HEK293T (cell line): Measurements from ENCODE around the gene RIOX2.
"Not testable (repeated sequence)": the region's sequence is repeated elsewhere in the genome, so short reads cannot be mapped to it uniquely, and the experiment has no call there.

Source experiments
- CTCF ChIA-PET: fragments of 350-600 bp; formaldehyde crosslinking; extraction: SDS; loops from one replicate; lab custom pipeline; 2021; ENCODE audit warnings: antibody characterized with exemption, inconsistent platforms; lab: Yijun Ruan, JAX
- POLR2A ChIA-PET: fragments of 350-600 bp; formaldehyde crosslinking; extraction: SDS; loops from one replicate; lab custom pipeline; 2020; ENCODE audit warnings: antibody characterized with exemption, inconsistent platforms; lab: Yijun Ruan, JAX
- DNase-seq: peaks from one replicate; pipeline ENCODE4 v3.0.0; 2012; ENCODE audit warnings: mixed read lengths; ENCODE audit errors: extremely low spot score
- ARNT ChIP-seq: fragments of 450-650 bp; IDR thresholded peaks from 2 replicates; pipeline ENCODE4 v1.6.1; 2017; ENCODE audit warnings: mild to moderate bottlenecking
- BHLHE40 ChIP-seq: fragments of 450-650 bp; IDR thresholded peaks from 2 replicates; pipeline ENCODE4 v1.6.1; 2016; ENCODE audit warnings: mild to moderate bottlenecking, moderate library complexity, borderline replicate concordance
- CTBP1 ChIP-seq: fragments of 450-650 bp; IDR thresholded peaks from 2 replicates; pipeline ENCODE4 v1.6.1; 2016; ENCODE audit warnings: borderline replicate concordance
- ELF4 ChIP-seq: fragments of 450-650 bp; IDR thresholded peaks from 2 replicates; pipeline ENCODE4 v1.6.1; 2017; ENCODE audit warnings: antibody characterized with exemption
- FOXA1 ChIP-seq: fragments of 450-650 bp; IDR thresholded peaks from 2 replicates; pipeline ENCODE4 v1.6.1; 2016; ENCODE audit warnings: mild to moderate bottlenecking
- FOXK2 ChIP-seq: fragments of 450-650 bp; IDR thresholded peaks from 2 replicates; pipeline ENCODE4 v1.6.1; 2016; ENCODE audit warnings: mild to moderate bottlenecking
- FOXM1 ChIP-seq: fragments of 450-650 bp; IDR thresholded peaks from 2 replicates; pipeline ENCODE4 v1.6.1; 2017; ENCODE audit warnings: mild to moderate bottlenecking, borderline replicate concordance
- HDGF ChIP-seq: fragments of 450-650 bp; IDR thresholded peaks from 2 replicates; pipeline ENCODE4 v1.6.1; 2017; ENCODE audit warnings: antibody characterized with exemption, borderline replicate concordance
- L3MBTL2 ChIP-seq: fragments of 450-650 bp; conservative IDR thresholded peaks from 2 replicates; pipeline ENCODE4 v1.6.1; 2016; ENCODE audit warnings: mild to moderate bottlenecking
- LEF1 ChIP-seq: fragments of 450-650 bp; IDR thresholded peaks from 2 replicates; pipeline ENCODE4 v1.6.1; 2017; ENCODE audit warnings: mild to moderate bottlenecking, borderline replicate concordance
- NFRKB ChIP-seq: fragments of 450-650 bp; IDR thresholded peaks from 2 replicates; pipeline ENCODE4 v1.6.1; 2016; ENCODE audit warnings: mild to moderate bottlenecking, moderate library complexity
- PKNOX1 ChIP-seq: fragments of 450-650 bp; IDR thresholded peaks from 2 replicates; pipeline ENCODE4 v1.6.1; 2016
- SP1 ChIP-seq: fragments of 450-650 bp; IDR thresholded peaks from 2 replicates; pipeline ENCODE4 v1.6.1; 2017
- SUZ12 ChIP-seq: fragments of 450-650 bp; IDR thresholded peaks from 2 replicates; pipeline ENCODE4 v1.6.1; 2016; ENCODE audit warnings: mild to moderate bottlenecking
- TARDBP ChIP-seq: fragments of 450-650 bp; IDR thresholded peaks from 2 replicates; pipeline ENCODE4 v1.6.1; 2016
- ZNF384 ChIP-seq: fragments of 450-650 bp; IDR thresholded peaks from 2 replicates; pipeline ENCODE4 v1.6.1; 2016

RIOX2 gene

GRCh38 chr3:97971679-97972567, at the start of gene RIOX2:
Gene RIOX2 (minus strand): TSS chr3:97972431. CDS start chr3:97967593, 4,838 bp downstream.
- DNase-seq: peak; percentile 76
- CTCF ChIA-PET: interaction anchor here (0.9 kb wide), 1 partner anchor 178 kb away, joined by 3 read pairs; no protein-coding TSS in a partner anchor
- TF ChIP-seq FOXM1: peak; percentile 39; the same call in 1 of the 2 replicates
- peak; percentile 92 for TF ChIP-seq L3MBTL2
- no peak for TF ChIP-seq LEF1
- POLR2A ChIA-PET: interaction anchor here (1.0 to 1.3 kb wide), 2 partner anchors 17 to 50 kb away, joined by 3 read pairs; no protein-coding TSS in a partner anchor

GRCh38 chr3:98020412-98020811, 48.2 kb upstream of the RIOX2 start:
- ChIA-PET POLR2A (no interaction called here), CTCF (interaction anchor here (0.6 to 1.4 kb wide), 4 partner anchors 18 to 763 kb away, joined by 3 to 4 read pairs (median 4); no protein-coding TSS in a partner anchor)
- TF ChIP-seq L3MBTL2 (no peak), ARNT (no peak), SP1 (no peak), NFRKB (no peak), PKNOX1 (no peak), ELF4 (no peak)
- DNase-seq: no peak

- TF ChIP-seq FOXM1 (no peak), NFRKB (no peak)
- CTCF ChIA-PET: no interaction called here
- no peak for DNase-seq
- POLR2A ChIA-PET: no interaction called here
Measured at GRCh38 chr3:98018301-98018700, 46.1 kb upstream of the RIOX2 start.

- TF ChIP-seq CTBP1 (no peak), BHLHE40 (no peak), ARNT (no peak), FOXM1 (no peak), ZNF384 (no peak), TARDBP (no peak)
- no peak for DNase-seq
- ChIA-PET POLR2A (no interaction called here), CTCF (interaction anchor here (2.8 kb wide), 1 partner anchor 9 kb away, joined by 11 read pairs; no protein-coding TSS in a partner anchor)
Measured at GRCh38 chr3:98014268-98014585, 42.0 kb upstream of the RIOX2 start.

- TF ChIP-seq SP1: no peak
- TF ChIP-seq ARNT: no peak
- no peak for TF ChIP-seq LEF1
- no peak for TF ChIP-seq NFRKB
- no peak for TF ChIP-seq BHLHE40
- TF ChIP-seq SUZ12: no peak
- no peak for TF ChIP-seq CTBP1
- no peak for TF ChIP-seq L3MBTL2
- TF ChIP-seq PKNOX1: peak; percentile 57
- ChIA-PET CTCF (interaction anchor here (0.6 to 2.8 kb wide), 3 partner anchors 8 to 14 kb away, joined by 3 to 11 read pairs (median 6); no protein-coding TSS in a partner anchor), POLR2A (no interaction called here)
- peak; percentile 20 for DNase-seq
Measured at GRCh38 chr3:98013411-98014267, 41.4 kb upstream of the RIOX2 start.

GRCh38 chr3:98012979-98013378, 40.7 kb upstream of the RIOX2 start:
- CTCF ChIA-PET: interaction anchor here (0.6 to 2.8 kb wide), 3 partner anchors 9 to 13 kb away, joined by 3 to 11 read pairs (median 6); no protein-coding TSS in a partner anchor

GRCh38 chr3:98010883-98011449, 38.7 kb upstream of the RIOX2 start:
- POLR2A ChIA-PET, DNase-seq: not testable (repeated sequence)
- CTCF ChIA-PET: interaction anchor here (0.7 kb wide), 1 partner anchor 12 kb away, joined by 3 read pairs; no protein-coding TSS in a partner anchor

More at GRCh38 chr3:98012979-98013378, 40.7 kb upstream of the RIOX2 start:
- POLR2A ChIA-PET: no interaction called here
- DNase-seq: no peak
- TF ChIP-seq PKNOX1 (no peak), FOXA1 (no peak), ZNF384 (no peak), FOXM1 (no peak), ELF4 (no peak), ARNT (no peak), LEF1 (no peak), FOXK2 (no peak), CTBP1 (no peak), NFRKB (no peak), L3MBTL2 (no peak), TARDBP (no peak), SP1 (no peak), HDGF (no peak), BHLHE40 (no peak), SUZ12 (no peak)
